A549 (cell line): ENCODE data around the gene DDX47. TPM values are rescaled to one million over a fixed set of nuclear protein-coding genes. Genes with fewer than 3 reads are reported as not detected.

Experiments
- ATAC-seq, 2 experiments: fragments of 200-7000 bp in 1 of 2; fragments of >200 bp in 1 of 2; cut with Nextera tagmentation in 1 of 2; cut with Tn5 transposase in 1 of 2; 3 replicates each; pipeline versions ENCODE4 v1.8.0 to v1.9.1; 2018 to 2020; ENCODE audit warnings: mild to moderate bottlenecking in 1 of 2, moderate library complexity in 1 of 2
- CTCF ChIA-PET: fragments of 300-600 bp; sonication (Branson Sonifier 250); formaldehyde crosslinking; extraction: SDS; loops from one replicate; lab custom pipeline; 2021; ENCODE audit warnings: antibody characterized with exemption, inconsistent platforms; lab: Yijun Ruan, JAX
- POLR2A ChIA-PET: fragments of 350-600 bp; formaldehyde crosslinking; extraction: SDS; loops from one replicate; lab custom pipeline; 2021; ENCODE audit warnings: antibody characterized with exemption, inconsistent platforms; lab: Yijun Ruan, JAX
- DNase-seq, 2 experiments: peaks; one replicate each; pipeline versions ENCODE4 v3.0.0 to v3.0.0-alpha.2; 2011 to 2016; ENCODE audit warnings: low read depth in 1 of 2, low spot score in 1 of 2
- FAIRE-seq: peaks from 2 replicates; lab custom pipeline; 2011; peaks lifted over from hg19 to GRCh38; lab: Jason Lieb, UNC
- H3K27ac ChIP-seq, 2 experiments: fragments of >200 bp; sonication (Bioruptor Twin); formaldehyde crosslinking; 3 replicates each; pipeline ENCODE4 v1.5.1; 2016 to 2017
- H3K4me1 ChIP-seq: fragments of >200 bp; sonication (Bioruptor Twin); formaldehyde crosslinking; 3 replicates; pipeline ENCODE4 v1.6.1; 2016
- H3K4me2 ChIP-seq: fragments of >200 bp; sonication (Bioruptor Twin); formaldehyde crosslinking; 3 replicates; pipeline ENCODE4 v1.6.1; 2016
- H3K4me3 ChIP-seq: fragments of >200 bp; sonication (Bioruptor Twin); formaldehyde crosslinking; 3 replicates; pipeline ENCODE4 v1.5.1; 2016
- H3K9me3 ChIP-seq: fragments of >200 bp; sonication (Bioruptor Twin); formaldehyde crosslinking; 3 replicates; pipeline ENCODE4 v1.6.1; 2016
- BHLHE40 ChIP-seq: IDR thresholded peaks from 2 replicates; pipeline ENCODE4 v1.6.1; 2012; ENCODE audit warnings: low read depth, low read length, inconsistent platforms
- CHD2 ChIP-seq: fragments of 150-350 bp; IDR thresholded peaks from 2 replicates; pipeline ENCODE4 v1.6.1; 2014; ENCODE audit warnings: low read length; ENCODE audit not compliant: partially characterized antibody
- CTCF ChIP-seq: fragments of >200 bp; sonication (Bioruptor Twin); formaldehyde crosslinking; IDR thresholded peaks from 3 replicates; pipeline ENCODE4 v1.5.1; 2016
- E2F6 ChIP-seq: IDR thresholded peaks from 2 replicates; pipeline ENCODE4 v1.6.1; 2012; ENCODE audit warnings: low read depth, borderline replicate concordance
- EHF ChIP-seq: fragments of 250-450 bp; sonication (Bioruptor Pico); IDR thresholded peaks from 2 replicates; pipeline ENCODE4 v1.5.0; 2020; ENCODE audit warnings: mild to moderate bottlenecking
- EP300 ChIP-seq, 2 experiments: fragments of >200 bp; sonication (Bioruptor Twin); formaldehyde crosslinking; IDR thresholded peaks; 2 replicates in 1 of 2; 3 replicates in 1 of 2; pipeline ENCODE4 v1.6.1; 2016 to 2017
- FOSL2 ChIP-seq, 2 experiments: fragments of 450-650 bp in 1 of 2; fragments of >200 bp in 1 of 2; sonication (Bioruptor Twin) in 1 of 2; formaldehyde crosslinking; IDR thresholded peaks; 2 replicates each; pipeline versions ENCODE4 v1.5.0 to v1.6.1; 2016 to 2020; ENCODE audit warnings: mild to moderate bottlenecking in 1 of 2, moderate library complexity in 1 of 2
- HOXB13 ChIP-seq: fragments of 250-450 bp; sonication (Bioruptor Pico); IDR thresholded peaks from 2 replicates; pipeline ENCODE4 v1.5.0; 2020; ENCODE audit warnings: low read depth, mild to moderate bottlenecking, moderate library complexity
- KDM1A ChIP-seq: fragments of 200-600 bp; sonication (generic); IDR thresholded peaks from 2 replicates; pipeline ENCODE4 v1.6.1; 2016; ENCODE audit warnings: low read depth, mild to moderate bottlenecking
- KDM5A ChIP-seq: fragments of 200-600 bp; sonication (generic); IDR thresholded peaks from 2 replicates; pipeline ENCODE4 v1.6.1; 2016; ENCODE audit warnings: antibody characterized with exemption, mild to moderate bottlenecking
- MAX ChIP-seq: IDR thresholded peaks from 2 replicates; pipeline ENCODE4 v1.6.1; 2012
- RAD21 ChIP-seq, 2 experiments: fragments of >200 bp in 1 of 2; sonication (Bioruptor Twin) in 1 of 2; formaldehyde crosslinking in 1 of 2; IDR thresholded peaks in 1 of 2; conservative IDR thresholded peaks in 1 of 2; 2 replicates in 1 of 2; 3 replicates in 1 of 2; pipeline ENCODE4 v1.6.1; 2012 to 2018; ENCODE audit warnings: inconsistent platforms in 1 of 2
- RCOR1 ChIP-seq: fragments of 150-350 bp; IDR thresholded peaks from 2 replicates; pipeline ENCODE4 v1.6.1; 2014; ENCODE audit warnings: antibody characterized with exemption, low read length, low read depth
- REST ChIP-seq: fragments of 200-600 bp; sonication (generic); IDR thresholded peaks from 2 replicates; pipeline ENCODE4 v1.6.1; 2016; ENCODE audit warnings: antibody characterized with exemption, mild to moderate bottlenecking, moderate library complexity
- SMC3 ChIP-seq: fragments of >200 bp; sonication (Bioruptor Twin); formaldehyde crosslinking; IDR thresholded peaks from 3 replicates; pipeline ENCODE4 v1.6.1; 2018; ENCODE audit warnings: inconsistent platforms
- TFCP2L1 ChIP-seq: fragments of 250-450 bp; sonication (Bioruptor Pico); IDR thresholded peaks from 2 replicates; pipeline ENCODE4 v1.5.0; 2021; ENCODE audit warnings: mild to moderate bottlenecking
- ZC3H11A ChIP-seq: fragments of 450-650 bp; IDR thresholded peaks from 2 replicates; pipeline ENCODE4 v1.6.1; 2014; ENCODE audit warnings: antibody characterized with exemption, mild to moderate bottlenecking
- ZSCAN20 ChIP-seq: fragments of 250-450 bp; sonication (Bioruptor Pico); IDR thresholded peaks from 2 replicates; pipeline ENCODE4 v1.8.0; 2022; ENCODE audit warnings: mild to moderate bottlenecking, moderate library complexity
- WGBS: methylation state at CpG from one replicate; pipeline ENCODE4 v1.1.6; 2017; ENCODE audit errors: missing lambda C conversion rate; 5-methylcytosine and 5-hydroxymethylcytosine counted together
- polyA plus RNA-seq, 4 experiments: library from polyadenylated mRNA; depleted of rRNA in 3 of 4; stranded (reverse); fragments of >200 nt; fragmentation: RNase III in 1 of 4; extraction: RNeasy Plus Mini Kit Qiagen cat#74134 plus additional on column Dnase treatment in 1 of 4; gene quantifications; 2 replicates in 3 of 4; 3 replicates in 1 of 4; pipeline ENCODE4 v1.2.3, GENCODE V29; 2011 to 2017

Gene DDX47
- polyA plus RNA-seq, 2 of the 4 experiments (the other 2 are of a cell fraction): 81.6 to 144 TPM

- no peaks in the 10 kb centered on the region for H3K9me3 ChIP-seq
- ATAC-seq (peak; percentile 66 to 81), FAIRE-seq (no peak), DNase-seq (peak; percentile 57 to 89)
- peak overlapping the region; percentile 43; the same call in 2 of the 3 replicates for H3K4me2 ChIP-seq
- CTCF ChIA-PET: interaction anchor here (0.6 to 5.6 kb wide), 45 partner anchors 10 to 422 kb away, joined by 3 to 80 read pairs (median 4); partner anchors contain the start of genes DDX47 and GPRC5A
- H3K4me3 ChIP-seq: no peak overlapping the region
- H3K27ac ChIP-seq: peak overlapping the region; percentile 44 to 94; a peak in 5 of 6 replicates
- POLR2A ChIA-PET: interaction anchor here (0.5 to 1.5 kb wide), 2 partner anchors 13 to 15 kb away, joined by 3 read pairs; no protein-coding TSS in a partner anchor
- TF ChIP-seq RAD21 (conservative IDR thresholded peaks at IDR 0.05 in 1 of 2, IDR thresholded peaks at IDR 0.05 in 1 of 2) (peak; percentile 85 to 90), EHF (CRISPR knock-in tag) (no peak), BHLHE40 (0 out of 2 replicates have a peak, but pooled peaks have one; percentile 5), MAX (peak; percentile 72), HOXB13 (CRISPR knock-in tag) (no peak), TFCP2L1 (CRISPR knock-in tag) (no peak), CHD2 (no peak), SMC3 (peak; percentile 81), CTCF (peak; percentile 84), ZSCAN20 (CRISPR knock-in tag) (no peak)
- 10% methylated on average over 9 of the region's 9 CpGs for WGBS
- H3K4me1 ChIP-seq: peaks cover 40% of the 10 kb centered on the region
These were observed 24.3 kb upstream of the DDX47 start for GRCh38 chr12:12788675-12789368.

GRCh38 chr12:12790956-12791355, 22.2 kb upstream of the DDX47 start:
- TF ChIP-seq EP300 (IDR thresholded peaks at IDR 0.05) (no peak), KDM1A (no peak), KDM5A (no peak), SMC3 (no peak), FOSL2 (IDR thresholded peaks at IDR 0.05) (no peak), FOSL2 (CRISPR knock-in tag; IDR thresholded peaks at IDR 0.05) (no peak), RCOR1 (no peak), REST (no peak), ZC3H11A (no peak), E2F6 (no peak)
- DNase-seq (no peak), FAIRE-seq (no peak), ATAC-seq (no peak)
- ChIA-PET CTCF (interaction anchor here (1.9 to 5.6 kb wide), 6 partner anchors 8 to 192 kb away, joined by 8 to 80 read pairs (median 44); partner anchors contain the start of genes DDX47 and GPRC5A), POLR2A (no interaction called here)
- H3K27ac ChIP-seq: no peak overlapping the region
- WGBS: 83% methylated on average over 4 of the region's 4 CpGs
- no peaks in the 10 kb centered on the region for H3K9me3 ChIP-seq
- no peak overlapping the region for H3K4me3 ChIP-seq
- H3K4me1 ChIP-seq: peaks cover 40% of the 10 kb centered on the region
- H3K4me2 ChIP-seq: no peak overlapping the region
